T-cell (primary cell): Measurements from ENCODE around the gene PPP1R17. TPM values are rescaled to one million over a fixed set of nuclear protein-coding genes. Genes with fewer than 3 reads are reported as not detected.

Source experiments
- ATAC-seq, 4 experiments: fragments of 200-7000 bp in 3 of 4; fragments of 150-1000 bp in 1 of 4; cut with Tn5 transposase; replicated peaks in 1 of 4; 1 replicate in 3 of 4; 2 replicates in 1 of 4; pipeline ENCODE4 v1.10.0; 2021; ENCODE audit warnings: moderate library complexity in 3 of 4, mild to moderate bottlenecking in 2 of 4, moderate number of reproducible peaks in 1 of 4
- CTCF ChIA-PET, 2 donors: fragments of 300-600 bp; sonication (Branson Sonifier 250); formaldehyde crosslinking; loops; one replicate each; lab custom pipeline; 2022; ENCODE audit warnings: antibody characterized with exemption in 2 of 2; lab: Charles Lee
- POLR2A ChIA-PET, 2 donors: fragments of 300-600 bp; sonication (Branson Sonifier 250); formaldehyde crosslinking; loops; one replicate each; lab custom pipeline; 2022; ENCODE audit warnings: antibody characterized with exemption in 2 of 2; lab: Charles Lee
- DNase-seq, 35 experiments: peaks; one replicate each; pipeline versions ENCODE4 v3.0.0 to v3.0.0-alpha.2; 2013 to 2023
- H3K27ac ChIP-seq: one replicate; pipeline ENCODE4 v1.5.1; 2013; ENCODE audit warnings: low read length
- H3K27me3 ChIP-seq, 2 experiments: replicated peaks in 1 of 2; 1 replicate in 1 of 2; 2 replicates in 1 of 2; pipeline versions ENCODE4 v1.6.1 to v1.7.0; 2013; ENCODE audit warnings: low read length in 1 of 2, mixed read lengths in 1 of 2; ENCODE audit not compliant: control insufficient read depth in 2 of 2, insufficient read depth in 2 of 2; ENCODE audit errors: extremely low read depth in 1 of 2
- H3K36me3 ChIP-seq, 2 donors: 1 replicate in 1 of 2; 2 replicates in 1 of 2; pipeline versions ENCODE4 v1.6.1 to v1.7.0; 2013; ENCODE audit warnings: low read length in 1 of 2; ENCODE audit not compliant: control insufficient read depth in 2 of 2, insufficient read depth in 1 of 2; ENCODE audit errors: extremely low read depth in 1 of 2
- H3K4me1 ChIP-seq, 2 experiments: 1 replicate in 1 of 2; 2 replicates in 1 of 2; pipeline versions ENCODE4 v1.6.1 to v1.7.0; 2013; ENCODE audit warnings: low read length in 2 of 2, mixed read lengths in 1 of 2; ENCODE audit not compliant: insufficient read depth in 2 of 2, control insufficient read depth in 1 of 2; ENCODE audit errors: extremely low read depth in 1 of 2
- H3K4me3 ChIP-seq, 2 donors: 1 replicate in 1 of 2; 2 replicates in 1 of 2; pipeline versions ENCODE4 v1.5.1 to v1.7.0; 2013; ENCODE audit warnings: mild to moderate bottlenecking in 2 of 2, low read length in 1 of 2, moderate library complexity in 1 of 2; ENCODE audit not compliant: control insufficient read depth in 1 of 2; ENCODE audit errors: extremely low read depth in 1 of 2
- H3K9me3 ChIP-seq: 2 replicates; pipeline ENCODE4 v1.7.0; 2013
- H3K27ac Mint-ChIP-seq, 2 donors: one replicate each; pipeline ENCODE4 v1.8.0; 2020 to 2021; ENCODE audit warnings: mild to moderate bottlenecking in 2 of 2, mixed read lengths in 2 of 2
- H3K27me3 Mint-ChIP-seq, 2 donors: one replicate each; pipeline ENCODE4 v1.8.0; 2021 to 2022; ENCODE audit warnings: mixed read lengths in 2 of 2
- H3K36me3 Mint-ChIP-seq: one replicate; pipeline ENCODE4 v1.8.0; 2021; ENCODE audit warnings: mixed read lengths
- H3K4me1 Mint-ChIP-seq, 3 donors: one replicate each; pipeline ENCODE4 v1.8.0; 2020 to 2022; ENCODE audit warnings: mixed read lengths in 3 of 3, mild to moderate bottlenecking in 1 of 3
- H3K4me3 Mint-ChIP-seq, 3 donors: one replicate each; pipeline ENCODE4 v1.8.0; 2020 to 2022; ENCODE audit warnings: mild to moderate bottlenecking in 3 of 3, mixed read lengths in 3 of 3, moderate library complexity in 3 of 3
- H3K9me3 Mint-ChIP-seq, 3 donors: one replicate each; pipeline ENCODE4 v1.8.0; 2020 to 2022; ENCODE audit warnings: mixed read lengths in 3 of 3
- WGBS: methylation state at CpG from one replicate; pipeline ENCODE4 v1.1.5; 2013; ENCODE audit warnings: missing lambda C conversion rate; ENCODE audit not compliant: insufficient coverage; 5-methylcytosine and 5-hydroxymethylcytosine counted together
- total RNA-seq, 35 experiments: library from RNA in 6 of 35; stranded (reverse) in 6 of 35; fragments of 120-200 nt in 1 of 35; gene quantifications; one replicate each; pipeline versions ENCODE4 v1.2.1 to v1.2.4 and lab custom pipeline; 2013 to 2026

The PPP1R17 gene
- total RNA-seq, 5 donors from 2014 or later (not counting 1 experiment from before 2014, with no cell fraction given), result not detected

GRCh38 chr7:31735991-31736982, 49.3 kb downstream of the PPP1R17 start:
- H3K36me3 Mint-ChIP-seq, result no peaks in the 10 kb centered on the region

GRCh38 chr7:31741852-31742251, 54.8 kb downstream of the PPP1R17 start:
- ATAC-seq, result no peak
- Histone ChIP-seq H3K36me3 (no peaks in the 10 kb centered on the region), H3K4me3 (no peak overlapping the region), H3K4me1 (no peaks in the 10 kb centered on the region), H3K27ac (no peak overlapping the region), H3K27me3 (peaks cover 3% of the 10 kb centered on the region in 2 experiments), H3K9me3 (no peaks in the 10 kb centered on the region)
- H3K9me3 Mint-ChIP-seq, result peaks cover 0 to 4% (median 0%) of the 10 kb centered on the region in 3 donors
- H3K4me1 Mint-ChIP-seq, result no peaks in the 10 kb centered on the region
- H3K27ac Mint-ChIP-seq, result no peak overlapping the region
- no peaks in the 10 kb centered on the region for H3K36me3 Mint-ChIP-seq
- WGBS, result 78% methylated on average over 3 of the region's 4 CpGs
- no peak overlapping the region for H3K4me3 Mint-ChIP-seq
- ChIA-PET POLR2A (no interaction called here), CTCF (no interaction called here)
- H3K27me3 Mint-ChIP-seq, result peaks cover 0 to 9% of the 10 kb centered on the region in 2 donors
- no peak for DNase-seq

More at GRCh38 chr7:31735991-31736982, 49.3 kb downstream of the PPP1R17 start:
- ATAC-seq, result no peak
- no peak overlapping the region for H3K27ac Mint-ChIP-seq
- ChIA-PET POLR2A (no interaction called here), CTCF (no interaction called here)
- no peak overlapping the region for H3K27ac ChIP-seq
- no peaks in the 10 kb centered on the region for H3K4me1 ChIP-seq
- no peaks in the 10 kb centered on the region for H3K36me3 ChIP-seq
- peaks cover 0 to 3% of the 10 kb centered on the region in 2 experiments for H3K27me3 ChIP-seq
- no peaks in the 10 kb centered on the region for H3K4me1 Mint-ChIP-seq
- WGBS, result 51% methylated on average over 6 of the region's 11 CpGs
- DNase-seq, result peak in 2 of 35 experiments; percentile 1
- H3K4me3 Mint-ChIP-seq, result no peak overlapping the region
- peaks cover 0 to 4% of the 10 kb centered on the region in 2 donors for H3K27me3 Mint-ChIP-seq
- H3K4me3 ChIP-seq, result no peak overlapping the region
- no peaks in the 10 kb centered on the region for H3K9me3 ChIP-seq
- no peaks in the 10 kb centered on the region for H3K9me3 Mint-ChIP-seq

GRCh38 chr7:31744294-31744874, 57.4 kb downstream of the PPP1R17 start:
- H3K36me3 Mint-ChIP-seq, result no peaks in the 10 kb centered on the region
- Histone ChIP-seq H3K9me3 (no peaks in the 10 kb centered on the region), H3K27me3 (peaks cover 0 to 3% of the 10 kb centered on the region in 2 experiments), H3K36me3 (no peaks in the 10 kb centered on the region), H3K4me1 (no peaks in the 10 kb centered on the region), H3K27ac (no peak overlapping the region), H3K4me3 (no peak overlapping the region)
- H3K4me1 Mint-ChIP-seq, result no peaks in the 10 kb centered on the region
- ChIA-PET POLR2A (no interaction called here), CTCF (no interaction called here)
- H3K27me3 Mint-ChIP-seq, result peaks cover 0 to 5% of the 10 kb centered on the region in 2 donors
- no peak overlapping the region for H3K4me3 Mint-ChIP-seq
- ATAC-seq (no peak), DNase-seq (peak in 6 of 35 experiments; percentile 1 to 28 (median 2))
- H3K27ac Mint-ChIP-seq, result no peak overlapping the region
- 0% methylated on average over 3 of the region's 4 CpGs for WGBS
- peaks cover 0 to 4% (median 0%) of the 10 kb centered on the region in 3 donors for H3K9me3 Mint-ChIP-seq

GRCh38 chr7:31747553-31747952, 60.5 kb downstream of the PPP1R17 start:
- no peak overlapping the region for H3K27ac Mint-ChIP-seq
- Histone ChIP-seq H3K27me3 (peaks cover 0 to 3% of the 10 kb centered on the region in 2 experiments), H3K4me1 (no peaks in the 10 kb centered on the region), H3K36me3 (no peaks in the 10 kb centered on the region), H3K9me3 (no peaks in the 10 kb centered on the region), H3K27ac (no peak overlapping the region), H3K4me3 (no peak overlapping the region)
- no peak for ATAC-seq
- H3K36me3 Mint-ChIP-seq, result no peaks in the 10 kb centered on the region
- no peaks in the 10 kb centered on the region for H3K4me1 Mint-ChIP-seq
- H3K9me3 Mint-ChIP-seq, result peaks cover 0 to 9% (median 0%) of the 10 kb centered on the region in 3 donors
- no peaks in the 10 kb centered on the region for H3K27me3 Mint-ChIP-seq
- no peak overlapping the region for H3K4me3 Mint-ChIP-seq
- no peak for DNase-seq
- CTCF ChIA-PET, result no interaction called here
- POLR2A ChIA-PET, result no interaction called here

GRCh38 chr7:31748084-31748483, 61.1 kb downstream of the PPP1R17 start:
- ATAC-seq, result no peak
- Histone ChIP-seq H3K4me3 (no peak overlapping the region), H3K27me3 (peaks cover 0 to 3% of the 10 kb centered on the region in 2 experiments), H3K27ac (no peak overlapping the region), H3K36me3 (no peaks in the 10 kb centered on the region), H3K4me1 (no peaks in the 10 kb centered on the region), H3K9me3 (no peaks in the 10 kb centered on the region)
- Mint-ChIP-seq H3K4me3 (no peak overlapping the region), H3K27me3 (no peaks in the 10 kb centered on the region), H3K27ac (no peak overlapping the region), H3K4me1 (no peaks in the 10 kb centered on the region), H3K9me3 (peaks cover 0 to 9% (median 0%) of the 10 kb centered on the region in 3 donors), H3K36me3 (no peaks in the 10 kb centered on the region)
- ChIA-PET POLR2A (no interaction called here), CTCF (no interaction called here)
- DNase-seq, result no peak
- no CpG with 5 or more reads among the region's 1 CpG for WGBS

GRCh38 chr7:31751726-31752125, 64.7 kb downstream of the PPP1R17 start:
- DNase-seq, result no peak
- Mint-ChIP-seq H3K27me3 (no peaks in the 10 kb centered on the region), H3K4me1 (no peaks in the 10 kb centered on the region), H3K9me3 (peaks cover 0 to 4% (median 3%) of the 10 kb centered on the region in 3 donors), H3K4me3 (no peak overlapping the region), H3K36me3 (no peaks in the 10 kb centered on the region), H3K27ac (no peak overlapping the region)
- ChIA-PET CTCF (no interaction called here), POLR2A (no interaction called here)
- Histone ChIP-seq H3K9me3 (no peaks in the 10 kb centered on the region), H3K27ac (no peak overlapping the region), H3K36me3 (no peaks in the 10 kb centered on the region), H3K4me3 (no peak overlapping the region), H3K27me3 (no peaks in the 10 kb centered on the region), H3K4me1 (no peaks in the 10 kb centered on the region)
- no peak for ATAC-seq
- no CpG with 5 or more reads among the region's 4 CpGs for WGBS
